H9 (cell line): Measurements from ENCODE around the gene HNRNPR. TPM values are rescaled to one million over a fixed set of nuclear protein-coding genes. Genes with fewer than 3 reads are reported as not detected.

Source experiments
- DNase-seq: peaks from one replicate; pipeline ENCODE4 v3.0.0-alpha.2; 2017
- H2AFZ ChIP-seq: one replicate; pipeline ENCODE4 v1.6.1; 2013; ENCODE audit warnings: mild to moderate bottlenecking, low read length, control low read depth, moderate library complexity
- H2AK5ac ChIP-seq: 2 replicates; pipeline ENCODE4 v1.6.1; 2013; ENCODE audit warnings: low read length, control low read depth, mixed read lengths; ENCODE audit not compliant: insufficient read length
- H2BK120ac ChIP-seq: one replicate; pipeline ENCODE4 v1.6.1; 2013; ENCODE audit warnings: low read depth, mild to moderate bottlenecking, low read length, control low read depth, inconsistent platforms; ENCODE audit not compliant: poor library complexity, severe bottlenecking
- H2BK12ac ChIP-seq: 2 replicates; pipeline ENCODE4 v1.6.1; 2013; ENCODE audit warnings: low read length, control low read depth, mixed read lengths, low read depth; ENCODE audit not compliant: insufficient read length
- H2BK15ac ChIP-seq: 2 replicates; pipeline ENCODE4 v1.6.1; 2013; ENCODE audit warnings: low read depth, low read length, control low read depth
- H2BK20ac ChIP-seq: one replicate; pipeline ENCODE4 v1.6.1; 2013; ENCODE audit warnings: low read depth, mild to moderate bottlenecking, low read length, control low read depth, inconsistent platforms; ENCODE audit not compliant: poor library complexity, severe bottlenecking
- H2BK5ac ChIP-seq: 2 replicates; pipeline ENCODE4 v1.6.1; 2013; ENCODE audit warnings: low read length, control low read depth, mixed read lengths; ENCODE audit not compliant: insufficient read length
- H3K14ac ChIP-seq: 2 replicates; pipeline ENCODE4 v1.6.1; 2013; ENCODE audit warnings: low read length, control low read depth; ENCODE audit not compliant: insufficient read depth
- H3K18ac ChIP-seq: 2 replicates; pipeline ENCODE4 v1.6.1; 2013; ENCODE audit warnings: low read depth, mild to moderate bottlenecking, mixed read lengths, low read length, control low read depth; ENCODE audit not compliant: insufficient read length
- H3K23ac ChIP-seq: 2 replicates; pipeline ENCODE4 v1.6.1; 2013; ENCODE audit warnings: low read length, control low read depth, mixed read lengths, low read depth; ENCODE audit not compliant: insufficient read length
- H3K23me2 ChIP-seq: 2 replicates; pipeline ENCODE4 v1.6.1; 2013; ENCODE audit warnings: low read depth, mild to moderate bottlenecking, mixed read lengths, low read length, control low read depth; ENCODE audit not compliant: insufficient read length, poor library complexity, severe bottlenecking
- H3K27ac ChIP-seq: 2 replicates; pipeline ENCODE4 v1.5.1; 2013; ENCODE audit warnings: low read length, control low read depth, mixed read lengths, low read depth; ENCODE audit not compliant: insufficient read length
- H3K27me3 ChIP-seq: 2 replicates; pipeline ENCODE4 v1.6.1; 2013; ENCODE audit warnings: low read length, control low read depth, inconsistent platforms; ENCODE audit not compliant: insufficient read depth
- H3K4ac ChIP-seq: 2 replicates; pipeline ENCODE4 v1.6.1; 2013; ENCODE audit warnings: low read depth, mild to moderate bottlenecking, control low read depth, inconsistent platforms, low read length, moderate library complexity
- H3K4me1 ChIP-seq: 2 replicates; pipeline ENCODE4 v1.6.1; 2013; ENCODE audit warnings: low read length, control low read depth, inconsistent platforms; ENCODE audit not compliant: insufficient read depth
- H3K4me2 ChIP-seq: 2 replicates; pipeline ENCODE4 v1.6.1; 2013; ENCODE audit warnings: low read length, control low read depth, mixed read lengths; ENCODE audit not compliant: insufficient read length, insufficient read depth
- H3K56ac ChIP-seq: 2 replicates; pipeline ENCODE4 v1.6.1; 2013; ENCODE audit warnings: low read depth, mild to moderate bottlenecking, mixed read lengths, low read length, control low read depth; ENCODE audit not compliant: insufficient read length
- H3K79me1 ChIP-seq: 2 replicates; pipeline ENCODE4 v1.6.1; 2013; ENCODE audit warnings: low read depth, mild to moderate bottlenecking, moderate library complexity, low read length, control low read depth, inconsistent platforms; ENCODE audit not compliant: insufficient read depth, poor library complexity, severe bottlenecking
- H3K79me2 ChIP-seq: 2 replicates; pipeline ENCODE4 v1.6.1; 2013; ENCODE audit warnings: low read length, control low read depth, inconsistent platforms; ENCODE audit not compliant: insufficient read depth
- H3K9ac ChIP-seq: 2 replicates; pipeline ENCODE4 v1.6.1; 2013; ENCODE audit warnings: low read length, control low read depth, mixed read lengths; ENCODE audit not compliant: insufficient read length; ENCODE audit errors: extremely low read depth
- H3K9me3 ChIP-seq: one replicate; pipeline ENCODE4 v1.6.1; 2013; ENCODE audit warnings: low read depth, low read length, inconsistent platforms; ENCODE audit not compliant: control insufficient read depth
- H3T11ph ChIP-seq: one replicate; pipeline ENCODE4 v1.6.1; 2013; ENCODE audit warnings: mild to moderate bottlenecking, low read length, control low read depth, inconsistent platforms
- H4K20me1 ChIP-seq: one replicate; pipeline ENCODE4 v1.6.1; 2013; ENCODE audit not compliant: control insufficient read depth, insufficient read length, insufficient read depth
- H4K5ac ChIP-seq: 2 replicates; pipeline ENCODE4 v1.6.1; 2013; ENCODE audit warnings: low read depth, mild to moderate bottlenecking, mixed read lengths, low read length, control low read depth; ENCODE audit not compliant: insufficient read length
- H4K8ac ChIP-seq: replicated peaks from 2 replicates; pipeline ENCODE4 v1.6.1; 2013; ENCODE audit warnings: low read length, control low read depth, mixed read lengths, low read depth; ENCODE audit not compliant: insufficient read length
- H4K91ac ChIP-seq: 2 replicates; pipeline ENCODE4 v1.6.1; 2013; ENCODE audit warnings: low read depth, mild to moderate bottlenecking, moderate library complexity, mixed read lengths, low read length, control low read depth; ENCODE audit not compliant: insufficient read length
- H3K27ac Mint-ChIP-seq, 3 experiments: 2 replicates in 2 of 3; 3 replicates in 1 of 3; pipeline ENCODE4 v1.8.0; 2020 to 2021; ENCODE audit warnings: mixed read lengths in 3 of 3, mild to moderate bottlenecking in 1 of 3, moderate library complexity in 1 of 3
- H3K27me3 Mint-ChIP-seq: 2 replicates; pipeline ENCODE4 v1.8.0; 2021; ENCODE audit warnings: low read depth, mild to moderate bottlenecking, moderate library complexity, mixed read lengths
- H3K36me3 Mint-ChIP-seq, 3 experiments: 2 replicates in 2 of 3; 3 replicates in 1 of 3; pipeline ENCODE4 v1.8.0; 2020 to 2021; ENCODE audit warnings: low read depth in 3 of 3, mixed read lengths in 3 of 3; ENCODE audit not compliant: insufficient read depth in 1 of 3
- H3K4me1 Mint-ChIP-seq, 2 experiments: 2 replicates each; pipeline ENCODE4 v1.8.0; 2020; ENCODE audit warnings: mixed read lengths in 2 of 2
- H3K4me3 Mint-ChIP-seq, 2 experiments: 2 replicates in 1 of 2; 3 replicates in 1 of 2; pipeline ENCODE4 v1.8.0; 2020 to 2021; ENCODE audit warnings: mild to moderate bottlenecking in 2 of 2, mixed read lengths in 2 of 2, moderate library complexity in 1 of 2
- H3K9me3 Mint-ChIP-seq, 2 experiments: 2 replicates in 1 of 2; 3 replicates in 1 of 2; pipeline ENCODE4 v1.8.0; 2020; ENCODE audit warnings: mild to moderate bottlenecking in 2 of 2, mixed read lengths in 2 of 2, moderate library complexity in 1 of 2
- CTCF ChIP-seq: fragments of 200-600 bp; sonication (generic); conservative IDR thresholded peaks from 3 replicates; pipeline ENCODE4 v1.8.0; 2021; ENCODE audit warnings: antibody characterized with exemption, mild to moderate bottlenecking
- WGBS: extraction: QIAGEN DNeasy Blood & Tissue Kit; methylation state at CpG from one replicate; pipeline ENCODE4 v1.1.7; 2013; ENCODE audit warnings: missing lambda C conversion rate, low lambda C conversion rate, mixed read lengths; ENCODE audit not compliant: insufficient read length; ENCODE audit errors: extremely low coverage; 5-methylcytosine and 5-hydroxymethylcytosine counted together
- total RNA-seq: library from RNA; stranded (reverse); gene quantifications from 2 replicates; pipeline ENCODE4 v1.2.1, GENCODE V29; 2021

The HNRNPR gene
- total RNA-seq, 1 experiment from 2014 or later: 196 TPM

- Histone ChIP-seq H2BK15ac (no peak overlapping the region), H3K4ac (no peak overlapping the region), H3K23me2 (peaks cover 5% of the 10 kb centered on the region), H2BK120ac (no peak overlapping the region), H3K9ac (no peak overlapping the region), H2AK5ac (no peak overlapping the region), H2BK12ac (no peak overlapping the region), H3K27ac (no peak overlapping the region), H3K79me1 (no peaks in the 10 kb centered on the region), H3K79me2 (no peaks in the 10 kb centered on the region), H3K9me3 (no peaks in the 10 kb centered on the region), H3K4me1 (no peaks in the 10 kb centered on the region; the same call in 1 of the 2 replicates), H3K23ac (no peak overlapping the region), H4K20me1 (peaks cover 3% of the 10 kb centered on the region), H3K4me2 (no peak overlapping the region), H2AFZ (no peak overlapping the region), H4K91ac (no peak overlapping the region), H2BK20ac (no peak overlapping the region), H2BK5ac (no peak overlapping the region), H3K14ac (no peak overlapping the region), H3K56ac (no peak overlapping the region), H4K8ac (no peak overlapping the region), H3T11ph (no peak overlapping the region), H4K5ac (no peak overlapping the region), H3K27me3 (peaks cover 69% of the 10 kb centered on the region), H3K18ac (no peak overlapping the region)
- H3K27ac Mint-ChIP-seq: no peak overlapping the region
- peaks cover 30% of the 10 kb centered on the region for H3K27me3 Mint-ChIP-seq
- TF ChIP-seq CTCF: no peak
- H3K4me1 Mint-ChIP-seq: peaks cover 32 to 40% of the 10 kb centered on the region in 2 experiments
- no peak for DNase-seq
- peaks cover 9 to 17% of the 10 kb centered on the region in 2 experiments; a peak in 4 of 5 replicates for H3K9me3 Mint-ChIP-seq
- peak overlapping the region in 1 of 2 experiments; percentile 47; a peak in 2 of 5 replicates for H3K4me3 Mint-ChIP-seq
- no peaks in the 10 kb centered on the region; a peak in 2 of 7 replicates for H3K36me3 Mint-ChIP-seq
- no CpG with 5 or more reads among the region's 5 CpGs for WGBS
Measured at GRCh38 chr1:23370330-23370708, 26.2 kb upstream of the HNRNPR start.
